H1 (cell line): Measurements from ENCODE around the gene DFFA. TPM values are rescaled to one million over a fixed set of nuclear protein-coding genes. Genes with fewer than 3 reads are reported as not detected.

Experiments used
- CTCF ChIA-PET: fragments of 300-600 bp; sonication (Branson Sonifier 250); formaldehyde crosslinking; loops from one replicate; lab custom pipeline; 2021; ENCODE audit not compliant: partially characterized antibody; lab: Charles Lee
- POLR2A ChIA-PET: fragments of 300-600 bp; sonication (Branson Sonifier 250); formaldehyde crosslinking; loops from one replicate; lab custom pipeline; 2021; ENCODE audit warnings: inconsistent platforms; ENCODE audit not compliant: partially characterized antibody; lab: Charles Lee
- DNase-seq, 2 experiments: peaks; one replicate each; pipeline versions ENCODE4 v3.0.0 to v3.0.0-alpha.2; 2010 to 2022; ENCODE audit warnings: low spot score in 2 of 2, low read depth in 1 of 2, mixed read lengths in 1 of 2
- FAIRE-seq: peaks from 2 replicates; lab custom pipeline; 2011; peaks lifted over from hg19 to GRCh38; lab: Jason Lieb, UNC
- H2AFZ ChIP-seq: 2 replicates; pipeline ENCODE4 v1.8.1; 2012; ENCODE audit warnings: low read length, inconsistent platforms
- H2AK5ac ChIP-seq: 2 replicates; pipeline ENCODE4 v1.6.1; 2013; ENCODE audit warnings: low read depth, low read length
- H2BK120ac ChIP-seq: replicated peaks from 2 replicates; pipeline ENCODE3; 2013; ENCODE audit warnings: low read depth, low read length, inconsistent platforms
- H2BK12ac ChIP-seq: 2 replicates; pipeline ENCODE4 v1.6.1; 2013; ENCODE audit warnings: low read depth, low read length
- H2BK15ac ChIP-seq: 2 replicates; pipeline ENCODE4 v1.6.1; 2013; ENCODE audit warnings: low read length
- H2BK20ac ChIP-seq: 2 replicates; pipeline ENCODE4 v1.6.1; 2013; ENCODE audit warnings: low read length
- H2BK5ac ChIP-seq: 2 replicates; pipeline ENCODE4 v1.6.1; 2013; ENCODE audit warnings: low read depth, low read length
- H3K14ac ChIP-seq: 2 replicates; pipeline ENCODE4 v1.6.1; 2013; ENCODE audit warnings: inconsistent platforms; ENCODE audit not compliant: insufficient read length
- H3K18ac ChIP-seq: 2 replicates; pipeline ENCODE4 v1.6.1; 2013; ENCODE audit warnings: low read length; ENCODE audit errors: extremely low read depth
- H3K23ac ChIP-seq: 2 replicates; pipeline ENCODE4 v1.6.1; 2013; ENCODE audit warnings: inconsistent platforms; ENCODE audit not compliant: insufficient read length
- H3K23me2 ChIP-seq: 2 replicates; pipeline ENCODE4 v1.6.1; 2013; ENCODE audit warnings: low read depth, low read length
- H3K27ac ChIP-seq: 2 replicates; pipeline ENCODE4 v1.6.1; 2011; ENCODE audit warnings: low read depth, low read length, inconsistent platforms
- H3K27me3 ChIP-seq, 4 experiments: replicated peaks in 1 of 4; 1 replicate in 1 of 4; 2 replicates in 3 of 4; pipeline versions ENCODE4 v1.6.1 to v1.8.1; 2011 to 2013; ENCODE audit warnings: low read length in 3 of 4, mild to moderate bottlenecking in 3 of 4, inconsistent platforms in 2 of 4, mixed read lengths in 2 of 4, moderate library complexity in 1 of 4; ENCODE audit not compliant: control insufficient read depth in 3 of 4, insufficient read depth in 3 of 4; ENCODE audit errors: extremely low read depth in 1 of 4
- H3K36me3 ChIP-seq, 4 experiments: 2 replicates each; pipeline versions ENCODE4 v1.6.1 to v1.8.1; 2011 to 2013; ENCODE audit warnings: mild to moderate bottlenecking in 4 of 4, low read length in 3 of 4, moderate library complexity in 2 of 4, control low read depth in 1 of 4, inconsistent platforms in 1 of 4; ENCODE audit not compliant: insufficient read depth in 4 of 4, control insufficient read depth in 2 of 4
- H3K4ac ChIP-seq: replicated peaks from 2 replicates; pipeline ENCODE3; 2013; ENCODE audit warnings: low read length, low read depth, mixed read lengths, inconsistent platforms; ENCODE audit not compliant: insufficient read length
- H3K4me1 ChIP-seq, 4 experiments: replicated peaks in 1 of 4; 1 replicate in 1 of 4; 2 replicates in 3 of 4; pipeline versions ENCODE4 v1.6.1 to v1.8.1; 2011 to 2013; ENCODE audit warnings: low read length in 3 of 4, inconsistent platforms in 2 of 4, mixed read lengths in 1 of 4; ENCODE audit not compliant: insufficient read depth in 4 of 4, control insufficient read depth in 3 of 4
- H3K4me2 ChIP-seq, 2 experiments: 2 replicates each; pipeline versions ENCODE4 v1.6.1 to v1.8.1; 2011 to 2013; ENCODE audit warnings: low read depth in 2 of 2, low read length in 2 of 2, control low read depth in 1 of 2, inconsistent platforms in 1 of 2, mild to moderate bottlenecking in 1 of 2; ENCODE audit not compliant: insufficient read depth in 1 of 2
- H3K4me3 ChIP-seq, 4 experiments: fragments of 200-600, 300-600 bp in 1 of 4; sonication (generic), shearing (Covaris generic), sonication (Bioruptor Twin) in 1 of 4; 2 replicates each; pipeline versions ENCODE4 v1.5.1 to v1.8.1; 2011 to 2016; ENCODE audit warnings: low read length in 4 of 4, low read depth in 3 of 4, control low read depth in 2 of 4, inconsistent platforms in 2 of 4, mild to moderate bottlenecking in 2 of 4, mixed read lengths in 1 of 4, moderate library complexity in 1 of 4; ENCODE audit not compliant: insufficient read depth in 2 of 4; ENCODE audit errors: extremely low read depth in 1 of 4
- H3K56ac ChIP-seq: replicated peaks from 2 replicates; pipeline ENCODE3; 2013; ENCODE audit warnings: low read depth, mild to moderate bottlenecking, mixed read lengths, low read length, inconsistent platforms; ENCODE audit not compliant: insufficient read length
- H3K79me1 ChIP-seq: 2 replicates; pipeline ENCODE4 v1.6.1; 2013; ENCODE audit warnings: low read depth, low read length, control low read depth
- H3K79me2 ChIP-seq, 2 experiments: 2 replicates each; pipeline versions ENCODE4 v1.6.1 to v1.8.1; 2012 to 2013; ENCODE audit warnings: low read length in 2 of 2, mild to moderate bottlenecking in 2 of 2, inconsistent platforms in 1 of 2; ENCODE audit not compliant: insufficient read depth in 2 of 2, control insufficient read depth in 1 of 2
- H3K9ac ChIP-seq, 4 experiments: replicated peaks in 1 of 4; 1 replicate in 1 of 4; 2 replicates in 3 of 4; pipeline versions ENCODE4 v1.6.1 to v1.8.1; 2011 to 2013; ENCODE audit warnings: low read depth in 3 of 4, low read length in 3 of 4, control low read depth in 2 of 4, mild to moderate bottlenecking in 2 of 4, moderate library complexity in 2 of 4, inconsistent platforms in 1 of 4; ENCODE audit errors: extremely low read depth in 1 of 4
- H3K9me3 ChIP-seq, 2 experiments: 2 replicates each; pipeline versions ENCODE4 v1.6.1 to v1.8.1; 2012 to 2013; ENCODE audit warnings: mild to moderate bottlenecking in 2 of 2, moderate library complexity in 2 of 2, control low read depth in 1 of 2, inconsistent platforms in 1 of 2, low read depth in 1 of 2, low read length in 1 of 2, mixed read lengths in 1 of 2; ENCODE audit not compliant: insufficient read depth in 2 of 2
- H4K20me1 ChIP-seq, 2 experiments: replicated peaks in 1 of 2; 2 replicates each; pipeline versions ENCODE3 to v1.8.1; 2011 to 2013; ENCODE audit warnings: inconsistent platforms in 2 of 2, low read length in 2 of 2, mild to moderate bottlenecking in 1 of 2; ENCODE audit not compliant: insufficient read depth in 2 of 2, control insufficient read depth in 1 of 2
- H4K5ac ChIP-seq: 2 replicates; pipeline ENCODE4 v1.6.1; 2013; ENCODE audit warnings: low read length, low read depth, mixed read lengths, inconsistent platforms; ENCODE audit not compliant: insufficient read length
- H4K8ac ChIP-seq: 2 replicates; pipeline ENCODE4 v1.8.0; 2013; ENCODE audit warnings: mild to moderate bottlenecking, moderate library complexity, low read length, inconsistent platforms; ENCODE audit not compliant: insufficient read depth; ENCODE audit errors: extremely low read depth
- H4K91ac ChIP-seq: replicated peaks from 2 replicates; pipeline ENCODE3; 2013; ENCODE audit warnings: low read length, mixed read lengths, inconsistent platforms; ENCODE audit not compliant: insufficient read length
- JUN ChIP-seq: IDR thresholded peaks from 2 replicates; pipeline ENCODE4 v1.6.1; 2011; ENCODE audit warnings: low read depth, mild to moderate bottlenecking, improper control_type of control experiment, low read length
- POLR2A ChIP-seq, 2 experiments: IDR thresholded peaks; 1 replicate in 1 of 2; 2 replicates in 1 of 2; pipeline ENCODE4 v1.6.1; 2011; ENCODE audit warnings: low read depth in 2 of 2, low read length in 2 of 2, mild to moderate bottlenecking in 2 of 2; ENCODE audit errors: control extremely low read depth in 1 of 2
- RFX5 ChIP-seq: IDR thresholded peaks from 2 replicates; pipeline ENCODE4 v1.6.1; 2011; ENCODE audit warnings: low read depth, low read length, improper control_type of control experiment, borderline replicate concordance
- WGBS, 2 experiments: shearing (Covaris generic) in 1 of 2; methylation state at CpG; one replicate each; pipeline versions ENCODE4 v1.1.6 to v1.1.7; 2013 to 2015; ENCODE audit warnings: low lambda C conversion rate in 2 of 2, mixed read lengths in 2 of 2, inconsistent platforms in 1 of 2, low coverage in 1 of 2, missing lambda C conversion rate in 1 of 2; ENCODE audit not compliant: insufficient replicate concordance in 2 of 2, insufficient coverage in 1 of 2, insufficient read length in 1 of 2; ENCODE audit errors: extremely low coverage in 1 of 2, missing lambda C conversion rate in 1 of 2; 5-methylcytosine and 5-hydroxymethylcytosine counted together
- polyA plus RNA-seq, 7 experiments: library from polyadenylated mRNA; depleted of rRNA in 3 of 7; stranded (reverse) in 5 of 7; unstranded in 2 of 7; fragments of >200 nt in 5 of 7; fragments of 200-250 nt in 2 of 7; gene quantifications; 1 replicate in 5 of 7; 2 replicates in 1 of 7; 4 replicates in 1 of 7; pipeline versions ENCODE4 v1.2.1 to v1.2.3, GENCODE V29; 2011 to 2013; ENCODE audit warnings: missing spikeins in 2 of 7, mixed read lengths in 2 of 7
- total RNA-seq: library from RNA; stranded (reverse); fragmentation: NEBNext Ultra II Directional; extraction: Animal tissue kit (Norgen Biotek cat#: 25700); gene quantifications from 2 replicates; pipeline ENCODE4 v1.2.1, GENCODE V29; 2021

Gene DFFA
- total and polyA plus RNA-seq, 2 of the 8 experiments (the other 6 are each of a cell fraction or from before 2014, with no cell fraction given), result 34.3 to 79.9 TPM

DNA sequence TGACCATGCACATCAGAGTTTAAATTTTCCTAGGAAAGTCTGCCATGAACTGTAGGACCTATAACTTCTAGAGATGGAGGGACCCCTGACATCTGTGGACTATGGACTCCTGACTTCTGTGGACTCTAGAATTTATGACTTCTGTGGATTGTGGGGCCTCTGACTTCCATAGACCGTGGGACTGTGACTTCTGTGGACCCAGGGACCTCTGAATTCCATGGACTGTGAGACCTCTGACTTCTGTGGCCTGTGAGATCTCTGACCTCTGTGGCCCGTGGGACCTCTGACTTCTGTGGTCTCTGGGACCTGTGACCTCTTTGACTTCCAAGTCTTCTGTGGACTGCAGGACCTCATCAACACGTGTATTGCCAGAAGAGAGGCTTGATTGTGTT, 39.2 kb upstream of the DFFA start:
- peaks cover 1 to 7% of the 10 kb centered on the region in 2 experiments for H4K20me1 ChIP-seq
- H3K36me3 ChIP-seq, result no peaks in the 10 kb centered on the region
- DNase-seq (no peak), FAIRE-seq (no peak)
- H3K4me1 ChIP-seq, result peaks cover 5 to 18% (median 9%) of the 10 kb centered on the region in 4 experiments
- H3K18ac ChIP-seq, result no peak overlapping the region
- no peaks in the 10 kb centered on the region for H3K9me3 ChIP-seq
- no peak overlapping the region for H2AFZ ChIP-seq
- H2BK12ac ChIP-seq, result no peak overlapping the region
- no peak overlapping the region for H4K5ac ChIP-seq
- no peak for TF ChIP-seq JUN
- no peak for TF ChIP-seq RFX5
- TF ChIP-seq POLR2A (IDR thresholded peaks at IDR 0.05; ENCODE audit: control extremely low read depth in 1 of 2, low read depth in 2 of 2, low read length in 2 of 2), result no peak
- no peak overlapping the region for H2BK5ac ChIP-seq
- WGBS, 2 experiments, result 83% methylated on average over 3 of the region's 3 CpGs; no CpG with 5 or more reads in 1 of the 2 experiments
- no peak overlapping the region for H2BK15ac ChIP-seq
- H3K79me1 ChIP-seq, result peaks cover 9% of the 10 kb centered on the region; the same call in 1 of the 2 replicates
- H3K4ac ChIP-seq, result no peak overlapping the region
- no peak overlapping the region; the same call in 1 of the 2 replicates for H4K8ac ChIP-seq
- no peaks in the 10 kb centered on the region; the same call in 1 of the 2 replicates for H3K23me2 ChIP-seq
- H3K9ac ChIP-seq, result no peak overlapping the region
- H3K56ac ChIP-seq, result no peak overlapping the region
- H4K91ac ChIP-seq, result no peak overlapping the region
- no peaks in the 10 kb centered on the region for H3K27me3 ChIP-seq
- H3K4me3 ChIP-seq, result no peak overlapping the region
- no peak overlapping the region for H2AK5ac ChIP-seq
- no peak overlapping the region for H3K4me2 ChIP-seq
- H3K14ac ChIP-seq, result no peak overlapping the region
- POLR2A ChIA-PET, result no interaction called here
- H3K27ac ChIP-seq, result no peak overlapping the region
- no peak overlapping the region for H2BK120ac ChIP-seq
- peaks cover 3 to 50% of the 10 kb centered on the region in 2 experiments; a peak in 2 of 4 replicates for H3K79me2 ChIP-seq
- CTCF ChIA-PET, result interaction anchor here (4.7 kb wide), 1 partner anchor 17 kb away, joined by 23 read pairs; no protein-coding TSS in a partner anchor
- H3K23ac ChIP-seq, result no peak overlapping the region
- no peak overlapping the region for H2BK20ac ChIP-seq
